GM19468 (cell line): ENCODE data around the gene SYDE1.
A peak's percentile ranks its signal among the peaks of the same experiment; 100 is the strongest.

Experiments
- ATAC-seq: cut with Tn5 transposase; IDR thresholded peaks from one replicate; pipeline ENCODE4 v1.9.1; 2021; ENCODE audit warnings: mild to moderate bottlenecking, moderate library complexity, moderate number of reproducible peaks; ENCODE audit not compliant: unreplicated experiment; ENCODE audit errors: extremely low read depth

SYDE1 gene

GRCh38 chr19:15123031-15123890, 16.1 kb downstream of the SYDE1 start:
- no peak for ATAC-seq

- ATAC-seq, result no peak
These were observed 16.7 kb downstream of the SYDE1 start for GRCh38 chr19:15123900-15124299.

GRCh38 chr19:15124572-15125231, 17.5 kb downstream of the SYDE1 start:
- ATAC-seq, result no peak

- ATAC-seq, result peak; percentile 89
These were observed 18.2 kb downstream of the SYDE1 start for GRCh38 chr19:15125232-15126067.

- no peak for ATAC-seq
These were observed 19.1 kb downstream of the SYDE1 start for GRCh38 chr19:15126131-15126910.

GRCh38 chr19:15128162-15128770, 21.1 kb downstream of the SYDE1 start:
- ATAC-seq, result no peak

GRCh38 chr19:15129856-15130585, 22.8 kb downstream of the SYDE1 start:
- no peak for ATAC-seq

- no peak for ATAC-seq
These were observed 29.2 kb downstream of the SYDE1 start for GRCh38 chr19:15136234-15136954.

- ATAC-seq, result no peak
These were observed 30.6 kb downstream of the SYDE1 start for GRCh38 chr19:15137777-15138176.

- no peak for ATAC-seq
These were observed 31.2 kb downstream of the SYDE1 start for GRCh38 chr19:15138427-15138826.

- no peak for ATAC-seq
These were observed 33.9 kb downstream of the SYDE1 start for GRCh38 chr19:15141143-15141542.

GRCh38 chr19:15142313-15142712, 35.1 kb downstream of the SYDE1 start:
- no peak for ATAC-seq

- no peak for ATAC-seq
These were observed 36.9 kb downstream of the SYDE1 start for GRCh38 chr19:15144046-15144646.

- ATAC-seq, result no peak
These were observed 39.9 kb downstream of the SYDE1 start for GRCh38 chr19:15147090-15147489.

GRCh38 chr19:15149737-15150136, 42.5 kb downstream of the SYDE1 start:
- ATAC-seq, result no peak

- no peak for ATAC-seq
These were observed 46.9 kb downstream of the SYDE1 start for GRCh38 chr19:15154002-15154612.

- ATAC-seq, result no peak
These were observed 48.1 kb downstream of the SYDE1 start for GRCh38 chr19:15155296-15155695.
